GM21737 (cell line): ENCODE data around the gene LAMB1.
"Not testable (repeated sequence)": the region's sequence is repeated elsewhere in the genome, so short reads cannot be mapped to it uniquely, and the experiment has no call there.

Source experiments
- ATAC-seq: cut with Tn5 transposase; IDR thresholded peaks from one replicate; pipeline ENCODE4 v1.9.1; 2021; ENCODE audit warnings: mild to moderate bottlenecking, moderate library complexity; ENCODE audit not compliant: unreplicated experiment

The LAMB1 gene

DNA sequence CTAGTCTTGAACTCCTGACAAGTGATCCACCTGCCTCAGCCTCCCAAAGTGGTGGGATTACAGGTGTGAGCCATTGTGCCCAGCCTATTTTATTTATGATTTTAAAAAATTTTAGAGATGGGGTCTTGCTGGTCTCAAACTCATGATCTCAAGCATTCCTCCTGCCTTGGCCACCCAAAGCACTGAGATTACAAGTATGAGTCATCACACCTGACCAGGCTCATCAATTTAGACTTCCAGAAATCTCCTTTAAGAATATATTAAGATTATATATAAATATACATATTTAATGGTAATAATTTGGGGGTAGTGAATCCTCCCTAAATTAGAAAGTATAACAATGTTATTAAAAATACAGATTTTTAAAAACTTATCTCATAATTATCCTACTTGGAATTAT lies 29.1 kb downstream of the LAMB1 start:
- ATAC-seq: no peak

DNA sequence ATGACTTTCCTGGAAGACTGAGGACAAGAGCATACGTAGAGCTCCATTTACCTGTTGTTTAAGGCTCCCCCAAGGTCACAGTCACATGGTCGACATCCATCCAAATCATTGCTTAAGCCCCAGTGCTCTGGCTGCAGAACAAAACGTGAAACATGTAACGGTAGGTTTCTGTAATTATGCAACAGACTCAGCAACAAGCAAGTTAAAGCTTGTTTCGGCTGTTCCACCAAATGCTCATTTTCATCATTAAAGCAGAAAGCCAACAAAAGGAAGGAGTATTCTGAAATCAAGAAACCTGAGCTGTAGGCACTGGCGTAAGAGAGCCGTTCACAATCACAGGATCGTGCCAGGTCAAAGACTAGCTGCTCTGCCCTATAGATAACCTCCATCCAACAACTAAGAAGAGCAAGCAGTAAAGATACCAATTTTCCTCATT lies 30.0 kb downstream of the LAMB1 start:
- ATAC-seq: no peak

- ATAC-seq: no peak
Observed at GRCh38 chr7:107972075-107972482, 30.9 kb downstream of the LAMB1 start.

- ATAC-seq: no peak
Observed at GRCh38 chr7:107971613-107972012, 31.3 kb downstream of the LAMB1 start.

DNA sequence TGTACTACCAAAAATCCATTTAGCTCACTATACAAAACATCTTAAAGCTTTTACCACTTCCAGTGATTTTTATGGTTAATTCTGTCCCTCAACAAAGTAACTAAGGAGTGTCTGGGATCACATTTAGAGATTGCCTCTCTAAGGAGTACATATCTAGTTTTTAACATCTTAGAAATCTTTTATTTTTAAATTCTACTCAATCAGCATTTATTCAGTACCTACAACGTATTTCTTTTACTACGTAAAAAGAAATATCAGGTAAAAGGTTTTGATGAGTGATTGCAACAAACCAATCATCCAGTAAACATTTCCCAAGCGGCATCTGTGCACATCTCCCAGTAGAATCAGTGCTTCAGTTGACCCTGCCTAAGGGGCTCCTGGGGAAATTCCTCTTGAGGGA lies 31.9 kb downstream of the LAMB1 start:
- no peak for ATAC-seq

DNA sequence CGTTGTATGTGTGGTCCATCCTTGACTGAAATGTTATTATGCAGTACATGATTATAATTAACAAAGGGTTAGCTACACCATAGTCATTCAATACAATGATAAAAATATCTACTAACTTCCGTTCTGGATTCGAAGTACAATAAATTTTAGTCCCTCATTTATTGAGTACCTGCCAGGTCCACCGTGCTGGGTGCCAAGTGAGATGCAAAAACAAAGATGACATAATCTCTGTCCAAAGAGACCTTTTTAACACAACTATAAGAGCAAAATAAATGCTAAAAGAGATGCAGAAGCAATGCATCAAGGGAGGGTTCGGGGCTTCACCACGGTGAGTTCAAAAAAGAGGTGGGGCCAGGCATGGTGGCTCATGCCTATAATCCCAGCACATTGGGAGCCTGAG lies 33.1 kb downstream of the LAMB1 start:
- no peak for ATAC-seq

- ATAC-seq: no peak
Observed at GRCh38 chr7:107968449-107968848, 34.5 kb downstream of the LAMB1 start.

- no peak for ATAC-seq
Observed at GRCh38 chr7:107967420-107967819, 35.5 kb downstream of the LAMB1 start.

DNA sequence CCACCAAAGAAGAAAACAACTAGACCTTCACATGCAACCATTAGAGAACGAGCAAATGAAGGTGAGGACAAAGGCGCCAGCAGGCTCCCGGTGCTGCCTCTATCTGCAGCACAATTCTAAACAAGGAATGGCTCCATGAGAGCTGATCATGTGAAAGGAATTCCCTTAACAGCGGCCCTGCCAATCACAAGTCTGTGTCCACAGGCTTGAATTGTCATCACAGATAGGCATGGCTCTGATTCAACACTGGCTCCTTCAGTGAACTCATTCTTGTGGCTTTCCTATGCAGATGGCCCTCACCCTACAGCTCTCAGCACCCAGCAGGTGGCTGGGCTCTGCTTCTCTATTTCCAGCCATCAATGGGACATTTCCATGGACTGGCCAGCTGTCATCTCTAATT lies 36.2 kb downstream of the LAMB1 start:
- no peak for ATAC-seq

DNA sequence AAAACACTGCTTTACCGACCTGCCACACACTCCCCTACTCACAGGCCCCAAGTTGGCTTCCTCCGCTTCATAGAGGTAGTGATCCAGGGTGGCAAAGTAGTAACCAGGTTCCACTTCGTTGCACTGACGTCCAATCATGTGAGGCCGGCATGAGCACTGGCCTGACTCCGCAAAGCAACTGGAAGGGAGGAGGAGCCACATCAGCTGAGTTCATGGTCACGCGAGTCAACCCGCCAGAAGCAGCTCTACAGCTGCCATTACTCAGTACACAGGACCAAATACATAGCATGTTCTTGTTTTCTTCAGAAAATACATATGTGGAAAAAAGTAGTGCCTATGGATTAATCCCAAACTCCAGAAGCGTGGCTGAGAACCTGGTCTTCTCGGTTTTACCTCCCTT lies 38.5 kb downstream of the LAMB1 start:
- no peak for ATAC-seq

- no peak for ATAC-seq
Observed at GRCh38 chr7:107962817-107963216, 40.1 kb downstream of the LAMB1 start.

DNA sequence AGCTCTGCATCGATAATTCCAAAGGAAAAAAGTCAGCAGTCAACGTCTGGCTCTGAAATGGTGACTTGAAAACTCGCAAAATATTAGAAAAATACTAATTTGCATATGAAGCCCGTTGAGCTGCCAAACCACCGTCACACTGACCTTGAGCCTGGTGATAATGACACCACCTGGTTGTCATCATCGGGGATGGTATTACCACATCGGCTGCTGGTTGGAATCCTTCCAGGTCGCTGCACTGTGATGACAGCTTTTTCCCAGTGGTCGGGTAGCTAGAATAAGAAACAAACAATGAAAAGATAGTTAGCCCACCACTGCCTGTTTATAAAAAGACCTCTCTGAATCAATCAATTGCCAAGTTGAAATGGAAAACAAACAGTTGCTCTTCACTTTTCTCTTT lies 41.6 kb downstream of the LAMB1 start:
- ATAC-seq: no peak

- no peak for ATAC-seq
Observed at GRCh38 chr7:107960272-107960671, 42.7 kb downstream of the LAMB1 start.

DNA sequence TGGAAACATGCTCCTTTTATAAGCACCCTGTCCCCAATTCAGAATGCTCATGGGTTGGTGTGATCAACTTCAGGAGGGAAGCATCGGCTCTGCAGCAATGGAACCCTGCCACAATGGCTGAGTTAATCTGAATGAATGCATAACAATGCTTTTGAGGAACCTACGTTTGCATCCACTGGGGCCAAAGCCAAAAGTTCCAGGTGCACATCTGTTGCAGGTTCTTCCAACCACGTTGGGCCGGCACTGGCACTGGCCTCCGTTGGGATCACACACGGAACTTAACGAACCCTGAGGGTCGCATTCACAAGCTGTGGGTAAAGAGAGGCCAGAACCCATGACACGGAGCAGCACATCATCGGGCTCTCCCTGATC lies 43.4 kb downstream of the LAMB1 start:
- no peak for ATAC-seq

- no peak for ATAC-seq
Observed at GRCh38 chr7:107958764-107959526, 44.0 kb downstream of the LAMB1 start.

DNA sequence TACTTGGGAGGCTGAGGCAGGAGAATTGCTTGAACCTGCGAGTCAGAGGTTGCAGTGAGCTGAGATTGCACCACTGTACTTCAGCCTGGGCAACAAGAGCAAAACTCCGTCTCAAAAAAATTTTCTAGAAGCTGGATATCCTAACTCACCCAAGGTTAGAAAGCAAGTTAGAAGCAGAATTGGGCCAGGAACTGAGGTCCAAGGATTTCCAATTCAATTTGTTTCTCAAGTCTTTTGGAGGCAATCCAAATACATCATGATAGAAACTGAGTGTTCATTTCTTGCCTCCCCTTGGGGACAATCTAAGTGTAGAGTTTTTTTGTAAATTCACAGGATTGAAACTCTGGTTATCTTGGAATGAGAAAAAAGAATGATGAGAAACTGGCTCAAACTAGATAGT lies 45.5 kb downstream of the LAMB1 start:
- no peak for ATAC-seq

GRCh38 chr7:107956950-107957349 lies 46.0 kb downstream of the LAMB1 start:
- not testable (repeated sequence) for ATAC-seq

DNA sequence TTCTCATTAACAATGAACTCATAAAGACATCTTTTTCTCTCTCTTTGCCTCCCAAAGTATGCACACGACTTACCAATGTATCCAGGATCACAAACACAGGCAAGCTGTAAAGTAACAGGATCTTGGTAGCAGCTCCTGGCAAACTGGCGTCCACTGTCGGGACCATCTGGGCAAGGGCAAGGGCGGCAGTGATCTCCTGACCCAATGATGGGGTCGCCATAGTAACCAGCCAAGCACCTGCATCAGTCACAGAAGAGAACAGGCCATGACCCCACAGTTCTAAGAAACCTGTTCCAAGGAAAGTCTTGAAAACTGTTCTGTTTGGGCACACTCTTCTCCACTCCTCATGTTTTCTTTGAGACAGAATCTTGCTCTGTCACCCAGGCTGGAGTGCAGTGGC lies 47.6 kb downstream of the LAMB1 start:
- ATAC-seq: no peak

DNA sequence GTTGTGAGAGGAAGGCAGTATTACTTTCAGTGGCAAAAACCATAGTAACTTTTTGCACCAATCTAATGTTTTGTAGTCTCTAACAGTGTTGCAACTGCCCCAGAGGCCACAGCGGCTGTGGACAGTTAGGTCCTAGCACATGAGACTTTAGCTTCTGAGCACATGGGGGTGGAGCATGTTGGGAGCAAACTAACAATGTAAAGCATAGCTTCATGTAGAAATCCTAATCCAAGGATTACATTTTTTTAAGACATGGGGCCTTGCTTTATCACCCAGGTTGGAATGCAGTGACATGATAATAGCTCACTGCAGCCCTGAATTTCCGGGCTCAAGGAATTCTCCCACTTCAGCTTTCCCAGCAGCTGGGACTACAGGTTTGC lies 49.0 kb downstream of the LAMB1 start:
- no peak for ATAC-seq

DNA sequence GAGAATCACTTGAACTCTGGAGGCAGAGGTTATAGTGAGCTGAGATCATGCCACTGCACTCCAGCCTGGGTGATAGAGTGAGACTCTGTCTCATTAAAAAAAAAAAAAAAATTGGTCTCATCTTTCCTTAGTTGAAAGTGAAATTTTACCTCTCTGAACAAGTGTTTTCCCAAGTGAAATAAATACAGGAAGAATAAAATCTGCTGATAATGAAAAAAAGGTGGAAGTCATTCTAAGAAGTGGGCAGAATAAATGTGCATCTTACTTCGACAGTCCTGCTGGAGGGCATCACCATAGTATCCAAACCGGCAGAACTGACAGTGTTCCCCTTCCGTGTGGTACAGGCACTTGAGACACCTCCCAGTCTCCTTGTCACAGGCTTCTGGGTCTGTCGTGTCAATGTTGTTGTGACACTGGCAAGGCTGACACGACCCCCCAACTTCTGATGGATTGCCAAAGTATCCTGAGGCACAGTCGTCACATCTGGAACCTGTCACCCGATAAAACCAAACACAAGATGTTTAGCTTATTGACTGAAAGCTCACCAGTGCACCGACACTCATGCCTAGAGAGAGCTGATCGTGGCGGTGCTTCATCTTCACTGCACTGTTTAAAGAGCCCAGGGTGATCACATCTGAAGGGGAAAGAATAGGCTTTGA lies 49.6 kb downstream of the LAMB1 start:
- no peak for ATAC-seq

DNA sequence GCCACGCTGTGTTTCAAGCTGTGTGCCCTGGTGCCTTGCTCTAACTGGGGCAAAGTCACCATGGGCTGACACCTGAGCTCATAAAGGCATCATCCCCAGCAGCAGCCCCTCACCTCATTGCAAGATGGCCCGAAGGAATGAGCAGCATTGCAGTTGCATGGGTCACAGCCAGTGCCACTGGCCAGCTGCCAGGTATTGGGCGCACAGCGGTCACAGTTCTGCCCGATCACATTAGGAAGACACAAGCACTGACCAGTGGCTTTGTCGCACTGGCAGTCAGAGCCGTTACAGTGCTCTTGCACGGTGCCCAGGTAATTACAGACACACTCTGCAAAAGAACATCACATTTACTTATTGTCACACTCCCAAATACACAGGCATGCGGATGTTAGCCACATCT lies 51.1 kb downstream of the LAMB1 start:
- ATAC-seq: no peak

- no peak for ATAC-seq
Observed at GRCh38 chr7:107951172-107951787, 51.7 kb downstream of the LAMB1 start.
